ENCODE data around the gene NUDT22.

The NUDT22 gene

GRCh38 chr11:64207256-64208085, 18.6 kb upstream of the NUDT22 start:
- DNase-seq, result peak; percentile 88

DNA sequence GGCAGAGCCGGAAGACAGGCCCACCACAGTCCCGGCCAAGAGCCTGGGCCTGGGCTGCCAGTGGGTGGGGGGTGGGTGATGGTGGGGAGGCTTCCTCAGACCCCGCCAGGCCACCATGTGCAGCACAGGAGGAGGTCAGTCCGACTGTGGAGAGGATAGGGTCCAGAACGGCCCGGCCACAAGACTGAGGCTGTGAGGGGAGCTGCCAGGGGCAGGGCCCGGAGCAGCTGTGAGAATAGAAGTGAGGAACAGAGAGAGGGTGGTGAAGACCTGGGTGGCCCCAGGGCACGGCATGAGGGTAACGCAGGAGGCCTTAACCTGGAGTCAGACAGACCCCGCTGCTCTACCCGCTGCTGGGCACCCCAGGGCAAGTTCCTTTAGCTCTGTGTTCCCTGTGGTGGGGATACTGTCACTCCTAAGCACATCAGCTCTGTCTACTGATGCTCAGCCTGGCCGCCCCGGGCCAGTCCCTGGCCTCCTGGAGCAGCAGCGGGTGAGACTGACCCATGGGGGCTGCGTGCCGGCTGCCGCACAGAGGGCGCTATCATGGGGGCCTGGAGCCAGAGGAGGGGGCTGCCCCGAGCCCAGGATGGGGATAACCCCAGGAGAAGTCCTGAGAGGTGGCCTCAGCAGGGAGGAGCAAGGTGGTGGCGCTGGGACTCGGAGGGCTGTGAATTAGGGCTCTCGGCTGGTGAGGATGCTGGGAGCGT, 17.8 kb upstream of the NUDT22 start:
- DNase-seq, result no peak

GRCh38 chr11:64208796-64209562, 17.1 kb upstream of the NUDT22 start:
- DNase-seq, result no peak

DNA sequence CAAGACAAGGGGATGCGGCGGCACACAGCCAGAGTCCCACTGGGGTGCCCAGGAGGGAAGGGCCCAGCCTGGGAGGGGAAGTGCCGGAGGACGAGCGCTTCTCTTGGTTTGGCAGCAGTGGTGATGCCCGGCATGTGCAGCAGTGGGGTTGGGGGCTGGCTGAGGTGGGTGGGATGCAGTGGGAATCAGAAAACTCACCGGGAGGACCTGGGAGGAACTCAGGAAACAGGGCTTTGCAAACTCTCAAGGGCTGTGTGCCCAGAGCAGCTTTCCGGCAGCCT, 16.6 kb upstream of the NUDT22 start:
- DNase-seq, result no peak

DNA sequence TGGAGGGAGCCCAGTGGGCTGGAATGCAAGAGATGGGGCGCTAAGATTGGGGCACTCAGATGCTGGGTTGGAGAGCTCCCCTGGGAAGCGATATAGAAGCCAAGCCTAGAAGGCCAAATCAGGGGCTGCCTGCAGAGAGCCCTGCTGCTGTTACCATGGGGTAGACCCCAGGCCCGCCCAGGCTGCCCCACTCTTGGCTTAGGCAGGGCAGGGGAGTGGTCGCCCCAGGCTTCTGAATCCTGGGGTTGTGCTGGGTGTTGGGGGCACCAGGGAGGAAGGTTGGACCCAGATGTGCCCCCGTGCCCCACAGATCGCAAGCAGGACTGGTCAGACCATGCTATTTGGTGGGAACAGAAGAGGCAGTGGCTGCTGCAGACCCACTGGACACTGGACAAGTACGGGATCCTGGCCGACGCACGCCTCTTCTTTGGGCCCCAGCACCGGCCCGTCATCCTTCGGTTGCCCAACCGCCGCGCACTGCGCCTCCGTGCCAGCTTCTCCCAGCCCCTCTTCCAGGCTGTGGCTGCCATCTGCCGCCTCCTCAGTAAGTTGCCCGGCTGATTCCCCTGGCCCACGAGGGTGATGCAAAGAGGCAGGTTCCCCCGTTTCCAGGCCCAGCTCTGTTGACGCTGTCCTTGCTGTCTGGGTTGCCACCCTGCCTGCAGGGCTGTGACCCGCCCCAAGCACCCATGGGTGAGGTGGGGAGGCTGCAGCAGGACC, 15.6 kb upstream of the NUDT22 start:
- DNase-seq, result no peak

DNA sequence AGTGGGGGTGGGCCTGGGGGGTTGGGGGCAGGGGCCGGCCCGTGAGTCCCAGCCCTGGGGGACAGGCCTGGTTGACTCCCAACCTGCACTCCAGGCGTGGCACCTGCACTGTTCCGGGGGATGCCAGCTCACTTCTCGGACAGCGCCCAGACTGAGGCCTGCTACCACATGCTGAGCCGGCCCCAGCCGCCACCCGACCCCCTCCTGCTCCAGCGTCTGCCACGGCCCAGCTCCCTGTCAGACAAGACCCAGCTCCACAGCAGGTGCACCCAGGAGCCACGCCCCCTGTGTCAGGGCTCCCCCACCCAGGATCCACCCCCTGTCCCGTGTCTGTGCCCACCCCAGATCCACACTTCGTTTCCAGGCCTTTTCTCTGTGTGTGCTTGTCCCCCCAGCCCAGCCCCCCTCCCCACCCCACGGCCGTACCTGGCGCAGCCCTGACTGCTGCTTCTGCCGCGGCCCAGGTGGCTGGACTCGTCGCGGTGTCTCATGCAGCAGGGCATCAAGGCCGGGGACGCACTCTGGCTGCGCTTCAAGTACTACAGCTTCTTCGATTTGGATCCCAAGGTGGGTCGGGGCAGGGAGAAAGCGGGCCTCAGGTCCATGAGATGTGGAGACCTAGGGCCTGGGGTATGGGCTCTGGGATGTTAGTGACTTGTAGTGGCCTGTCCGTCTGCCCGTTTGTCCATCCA, 14.7 kb upstream of the NUDT22 start:
- DNase-seq, result no peak

- no peak for DNase-seq
Measured at GRCh38 chr11:64216879-64217278, 9.2 kb upstream of the NUDT22 start.

DNA sequence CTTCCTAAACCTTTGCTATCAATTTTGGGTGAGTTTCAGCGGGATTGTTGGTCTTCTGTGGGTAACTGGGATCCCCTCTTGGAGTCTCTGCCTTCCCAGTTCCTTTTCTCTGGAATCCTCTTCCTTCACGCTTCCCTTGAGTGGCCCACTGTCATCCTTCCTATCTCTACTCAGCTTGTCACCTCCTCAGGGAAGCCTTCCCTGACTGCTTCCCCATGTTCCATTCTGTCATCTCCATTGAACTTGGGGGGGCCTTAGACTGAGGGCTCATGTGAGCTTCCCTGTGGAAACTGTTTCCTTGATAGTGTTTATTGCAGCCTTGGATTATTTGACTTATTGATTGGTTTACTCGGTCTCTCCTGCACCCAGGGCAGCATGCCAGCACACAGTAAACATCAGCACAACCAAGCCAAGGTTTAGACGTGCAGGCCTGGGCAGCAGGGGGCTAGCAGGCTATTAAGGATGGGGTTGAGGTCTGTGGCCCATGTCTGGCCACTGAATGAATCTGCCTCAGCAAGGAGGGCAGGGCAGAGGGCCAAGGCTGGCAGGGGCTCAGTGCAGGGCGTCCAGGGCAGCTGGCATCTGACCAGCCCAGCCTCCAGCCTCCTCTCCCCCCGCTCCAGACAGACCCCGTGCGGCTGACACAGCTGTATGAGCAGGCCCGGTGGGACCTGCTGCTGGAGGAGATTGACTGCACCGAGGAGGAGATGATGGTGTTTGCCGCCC, 7.3 kb upstream of the NUDT22 start:
- DNase-seq, result no peak

- DNase-seq, result no peak
Measured at GRCh38 chr11:64219354-64219684, 6.8 kb upstream of the NUDT22 start.

- DNase-seq, result no peak
Measured at GRCh38 chr11:64219755-64220154, 6.3 kb upstream of the NUDT22 start.

GRCh38 chr11:64220271-64220670, 5.8 kb upstream of the NUDT22 start:
- DNase-seq, result no peak

- DNase-seq, result no peak
Measured at GRCh38 chr11:64220798-64221197, 5.3 kb upstream of the NUDT22 start.

GRCh38 chr11:64222651-64223000, 3.4 kb upstream of the NUDT22 start:
- no peak for DNase-seq

GRCh38 chr11:64223001-64223651, 2.9 kb upstream of the NUDT22 start:
- DNase-seq, result no peak

DNA sequence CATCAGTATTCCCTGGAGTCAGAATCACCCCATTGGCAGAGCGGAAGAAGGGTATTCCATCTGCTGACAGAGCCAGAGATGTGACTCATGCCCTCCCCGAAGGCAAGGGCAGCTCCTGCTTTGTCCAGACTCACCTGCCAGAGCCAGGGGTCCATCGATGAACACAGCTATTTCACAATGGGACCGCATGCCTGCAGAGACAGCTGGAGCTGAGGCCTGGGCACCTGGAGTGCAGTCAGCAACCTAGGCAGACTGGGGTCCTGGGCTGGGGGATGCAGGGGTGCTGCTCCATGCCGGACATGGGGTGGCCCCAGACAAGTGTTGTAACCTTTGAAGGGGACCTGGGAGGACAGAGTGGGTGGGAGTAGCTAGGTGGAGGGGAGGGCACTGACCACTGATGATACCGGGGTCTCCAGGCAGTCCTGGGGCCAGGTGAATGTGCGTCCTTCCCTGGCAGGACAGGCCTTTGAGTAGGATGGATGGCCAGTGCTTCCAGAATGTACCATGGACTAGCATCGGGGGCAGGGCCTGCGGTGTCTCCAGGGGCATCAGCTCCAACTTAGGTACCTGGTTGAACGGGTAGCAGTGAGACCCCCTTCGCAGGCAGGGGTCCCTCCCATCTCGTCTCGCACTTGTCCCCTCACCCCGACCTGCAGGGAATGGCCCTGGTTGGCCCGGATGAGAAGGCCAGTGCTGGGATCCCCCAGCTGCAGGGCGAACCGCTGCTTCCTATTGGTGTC, 1.8 kb upstream of the NUDT22 start:
- DNase-seq, result no peak

DNA sequence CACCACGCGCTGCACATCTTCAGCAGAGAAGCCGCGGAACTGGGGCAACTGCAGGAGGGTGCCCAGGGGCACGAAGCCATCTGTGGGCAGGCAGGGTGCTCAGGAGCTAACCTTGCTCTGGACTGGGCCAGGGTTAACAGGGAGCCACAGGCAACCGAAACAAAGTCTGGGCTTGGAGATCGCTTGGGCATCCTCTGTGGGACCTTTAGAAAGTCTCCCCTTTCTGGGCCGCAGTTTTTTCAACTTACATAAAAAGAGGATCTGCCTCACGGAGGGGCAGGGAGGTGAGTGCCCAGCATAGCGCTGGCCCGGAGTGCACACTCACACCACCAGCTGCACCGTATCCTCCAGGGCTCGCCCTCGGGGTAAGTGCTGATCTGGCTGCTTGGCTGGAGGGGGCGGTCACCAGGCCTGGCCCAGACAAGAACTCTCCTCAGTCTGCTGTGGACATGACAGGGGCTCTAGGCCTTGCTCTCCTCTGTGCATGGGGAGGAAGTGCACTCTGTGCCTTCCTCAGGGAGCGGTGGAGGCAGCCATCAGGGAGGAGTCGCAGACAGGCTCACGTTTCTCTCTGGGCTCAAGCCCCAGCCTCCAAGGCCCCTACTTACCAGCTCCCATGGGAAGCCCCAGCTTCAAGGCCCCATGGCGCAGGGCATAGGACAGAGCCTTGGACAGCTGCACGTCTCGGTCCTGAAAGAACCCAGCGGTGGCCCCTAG, 1.0 kb upstream of the NUDT22 start:
- no peak for DNase-seq

DNA sequence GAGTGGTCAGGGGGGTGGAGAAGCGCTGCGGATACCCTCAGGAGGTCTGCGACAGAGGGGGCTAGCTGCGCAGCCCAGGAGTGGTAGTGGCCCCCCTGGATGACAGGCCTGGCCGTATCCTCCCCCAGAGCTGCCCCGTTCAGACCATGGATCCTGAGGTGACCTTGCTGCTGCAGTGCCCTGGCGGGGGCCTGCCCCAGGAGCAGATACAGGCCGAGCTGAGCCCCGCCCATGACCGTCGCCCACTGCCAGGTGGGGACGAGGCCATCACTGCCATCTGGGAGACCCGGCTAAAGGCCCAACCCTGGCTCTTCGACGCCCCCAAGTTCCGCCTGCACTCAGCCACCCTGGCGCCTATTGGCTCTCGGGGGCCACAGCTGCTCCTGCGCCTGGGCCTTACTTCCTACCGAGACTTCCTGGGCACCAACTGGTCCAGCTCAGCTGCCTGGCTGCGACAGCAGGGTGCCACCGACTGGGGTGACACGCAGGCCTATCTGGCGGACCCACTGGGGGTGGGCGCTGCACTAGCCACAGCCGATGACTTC, 505 bp downstream of the NUDT22 start:
- DNase-seq, result peak; percentile 63

DNA sequence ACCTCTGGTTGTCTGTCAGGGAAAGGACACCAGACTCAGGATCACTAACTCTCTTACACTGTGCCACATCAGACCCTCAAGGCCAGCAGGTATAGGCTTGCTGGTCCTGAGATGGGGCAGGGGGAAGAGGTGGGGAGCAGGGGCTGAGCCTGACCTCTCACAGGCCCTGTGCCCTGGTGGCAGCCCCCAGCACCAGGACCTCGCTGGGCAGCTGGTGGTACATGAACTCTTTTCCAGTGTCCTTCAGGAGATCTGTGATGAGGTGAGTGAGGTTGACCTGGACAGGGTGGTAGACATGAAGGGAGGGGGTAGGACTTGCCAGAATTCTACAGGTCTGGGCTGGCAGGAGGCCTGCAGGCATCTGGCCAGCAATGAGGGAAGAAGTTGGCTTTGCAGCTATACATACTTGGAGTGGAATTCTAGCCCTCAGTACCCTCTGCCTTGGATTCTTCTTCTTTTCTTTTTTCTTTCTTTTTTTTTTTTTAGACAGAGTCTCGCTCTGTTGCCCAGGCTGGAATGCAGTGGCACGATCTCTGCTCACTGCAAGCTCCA, 1.4 kb downstream of the NUDT22 start:
- DNase-seq, result no peak

DNA sequence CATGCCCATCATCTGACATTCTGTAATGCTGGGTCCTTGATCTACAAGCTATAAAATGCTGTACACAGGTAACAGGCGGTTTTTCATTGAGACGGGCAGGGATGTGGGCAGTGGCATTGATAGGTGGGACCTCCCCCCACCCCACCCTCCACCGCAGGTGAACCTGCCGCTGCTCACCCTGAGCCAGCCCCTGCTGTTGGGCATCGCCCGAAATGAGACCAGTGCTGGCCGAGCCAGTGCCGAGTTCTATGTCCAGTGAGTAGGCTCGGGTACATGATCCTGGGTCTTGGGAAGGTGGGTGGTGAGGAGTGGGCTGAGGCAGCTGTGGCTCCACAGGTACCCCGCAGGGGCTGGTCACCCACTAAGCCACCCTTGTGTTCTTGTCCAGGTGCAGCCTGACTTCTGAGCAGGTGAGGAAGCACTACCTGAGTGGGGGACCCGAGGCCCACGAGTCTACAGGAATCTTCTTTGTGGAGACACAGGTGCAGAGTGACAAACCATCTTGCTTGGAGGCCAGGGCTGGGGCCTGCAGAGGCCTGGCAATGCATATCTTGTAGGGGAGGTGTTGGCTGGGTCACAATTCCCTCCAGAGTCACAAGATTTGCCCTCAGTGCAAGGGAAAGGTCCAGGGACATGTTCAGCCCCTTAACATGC, 3.1 kb downstream of the NUDT22 start:
- DNase-seq, result no peak
